ENCODE data around the gene CEP162. TPM values are rescaled to one million over a fixed set of nuclear protein-coding genes. Genes with fewer than 3 reads are reported as not detected.

Gene CEP162
- total and polyA plus RNA-seq, 2 donors (not counting 1 experiment from before 2014, with no cell fraction given): 1.8 to 13.4 TPM

DNA sequence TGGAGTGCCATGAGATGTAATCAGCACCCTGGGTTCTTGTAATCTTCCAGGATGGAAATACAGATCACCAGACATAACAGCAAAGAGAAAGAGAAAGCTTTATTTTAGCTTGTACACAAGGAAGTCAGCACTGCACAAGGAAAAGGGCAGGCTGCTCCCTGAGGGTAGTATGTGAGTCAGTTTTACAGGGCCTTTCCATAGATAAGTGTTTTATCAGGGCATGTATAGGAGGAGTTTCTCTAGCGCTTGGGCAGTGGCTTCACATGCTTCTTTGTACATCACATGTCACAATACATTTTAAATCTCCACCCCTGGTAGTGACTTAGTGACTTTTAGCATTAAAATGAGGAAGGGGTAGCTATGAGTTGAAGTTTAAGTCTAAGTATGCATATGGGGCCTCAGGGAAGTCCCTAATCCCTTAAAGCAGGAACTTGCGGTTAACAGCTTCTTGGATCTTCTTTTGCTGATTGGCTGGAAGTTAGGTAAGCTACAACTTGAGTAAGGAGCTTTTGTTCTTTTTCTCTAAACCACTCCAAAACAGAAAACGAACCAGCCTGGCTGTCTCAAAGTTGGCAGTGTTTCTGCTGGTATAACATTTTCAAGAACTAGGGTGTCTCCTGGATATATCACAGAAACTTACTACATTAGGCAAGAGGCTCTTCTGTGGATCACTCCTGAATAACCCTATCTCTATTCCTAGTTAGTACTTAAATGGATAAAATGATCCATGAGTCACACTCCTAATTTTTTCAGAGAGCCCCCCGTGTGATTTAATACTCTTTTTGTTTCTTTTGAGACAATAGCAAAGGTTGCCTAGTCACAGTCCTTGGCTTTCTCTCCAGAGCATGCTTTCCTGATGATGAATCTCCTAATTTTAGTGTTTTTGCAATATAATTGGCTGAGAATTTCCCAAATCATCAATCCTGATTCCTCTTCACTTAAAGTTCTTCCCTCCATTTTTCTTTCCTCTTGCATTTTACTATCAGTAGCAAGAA is 133.7 kb downstream of the CEP162 start:
- Histone ChIP-seq H4K20me1 (ENCODE audit: control insufficient read depth, insufficient read depth, low read length, poor library complexity, severe bottlenecking) (no peaks in the 10 kb centered on the region), H3K27me3 (replicated peaks in 1 of 4; ENCODE audit: control extremely low read depth in 1 of 4, control insufficient read depth in 3 of 4, insufficient read depth in 4 of 4, low read length in 3 of 4) (no peaks in the 10 kb centered on the region), H3K4me3 (ENCODE audit: control extremely low read depth in 1 of 5, extremely low read depth in 1 of 5, insufficient read depth in 1 of 5, low read depth in 2 of 5, low read length in 4 of 5) (no peak overlapping the region), H3K79me2 (ENCODE audit: control insufficient read depth, insufficient read depth, low read length) (no peaks in the 10 kb centered on the region), H3K4me1 (ENCODE audit: control insufficient read depth in 2 of 2, insufficient read depth in 2 of 2, low read length in 2 of 2) (no peaks in the 10 kb centered on the region), H2AFZ (ENCODE audit: insufficient read depth, low read depth, low read length, poor library complexity, severe bottlenecking) (no peak overlapping the region), H3K36me3 (replicated peaks in 1 of 2; ENCODE audit: control extremely low read depth in 1 of 2, control insufficient read depth in 1 of 2, extremely low read depth in 1 of 2, insufficient read depth in 2 of 2, low read length in 1 of 2) (no peaks in the 10 kb centered on the region), H3K9ac (ENCODE audit: low read length) (no peak overlapping the region), H3K4me2 (replicated peaks; ENCODE audit: low read depth, low read length, poor library complexity, severe bottlenecking) (no peak overlapping the region), H3K27ac (ENCODE audit: low read length in 2 of 2) (no peak overlapping the region), H3K9me3 (ENCODE audit: control extremely low read depth in 1 of 3, control insufficient read depth in 2 of 3, insufficient read depth in 1 of 3, low read length in 2 of 3) (no peaks in the 10 kb centered on the region)
- intact Hi-C loops (cut with micrococcal nuclease): no loop called here
- H3K4me1 Mint-ChIP-seq: peaks cover 3% of the 10 kb centered on the region
- TF ChIP-seq EZH2 (IDR thresholded peaks at IDR 0.05; ENCODE audit: borderline replicate concordance, insufficient read depth, low read depth, low read length, poor library complexity, severe bottlenecking): no peak
- TF ChIP-seq, protein P1, sequence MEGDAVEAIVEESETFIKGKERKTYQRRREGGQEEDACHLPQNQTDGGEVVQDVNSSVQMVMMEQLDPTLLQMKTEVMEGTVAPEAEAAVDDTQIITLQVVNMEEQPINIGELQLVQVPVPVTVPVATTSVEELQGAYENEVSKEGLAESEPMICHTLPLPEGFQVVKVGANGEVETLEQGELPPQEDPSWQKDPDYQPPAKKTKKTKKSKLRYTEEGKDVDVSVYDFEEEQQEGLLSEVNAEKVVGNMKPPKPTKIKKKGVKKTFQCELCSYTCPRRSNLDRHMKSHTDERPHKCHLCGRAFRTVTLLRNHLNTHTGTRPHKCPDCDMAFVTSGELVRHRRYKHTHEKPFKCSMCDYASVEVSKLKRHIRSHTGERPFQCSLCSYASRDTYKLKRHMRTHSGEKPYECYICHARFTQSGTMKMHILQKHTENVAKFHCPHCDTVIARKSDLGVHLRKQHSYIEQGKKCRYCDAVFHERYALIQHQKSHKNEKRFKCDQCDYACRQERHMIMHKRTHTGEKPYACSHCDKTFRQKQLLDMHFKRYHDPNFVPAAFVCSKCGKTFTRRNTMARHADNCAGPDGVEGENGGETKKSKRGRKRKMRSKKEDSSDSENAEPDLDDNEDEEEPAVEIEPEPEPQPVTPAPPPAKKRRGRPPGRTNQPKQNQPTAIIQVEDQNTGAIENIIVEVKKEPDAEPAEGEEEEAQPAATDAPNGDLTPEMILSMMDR (IDR thresholded peaks at IDR 0.05): no peak
- no peak overlapping the region for H3K4me3 Mint-ChIP-seq
- WGBS (ENCODE audit: insufficient coverage): no CpG with 5 or more reads among the region's 4 CpGs
- peaks cover 10% of the 10 kb centered on the region for H3K27me3 Mint-ChIP-seq
- ChIA-PET POLR2A (no interaction called here), CTCF (no interaction called here)
- no peak overlapping the region for H3K27ac Mint-ChIP-seq
- peak; percentile 3 for DNase-seq
- H3K9me3 Mint-ChIP-seq (ENCODE audit: insufficient read depth): no peaks in the 10 kb centered on the region
- ATAC-seq (ENCODE audit: low read depth): no peak

DNA sequence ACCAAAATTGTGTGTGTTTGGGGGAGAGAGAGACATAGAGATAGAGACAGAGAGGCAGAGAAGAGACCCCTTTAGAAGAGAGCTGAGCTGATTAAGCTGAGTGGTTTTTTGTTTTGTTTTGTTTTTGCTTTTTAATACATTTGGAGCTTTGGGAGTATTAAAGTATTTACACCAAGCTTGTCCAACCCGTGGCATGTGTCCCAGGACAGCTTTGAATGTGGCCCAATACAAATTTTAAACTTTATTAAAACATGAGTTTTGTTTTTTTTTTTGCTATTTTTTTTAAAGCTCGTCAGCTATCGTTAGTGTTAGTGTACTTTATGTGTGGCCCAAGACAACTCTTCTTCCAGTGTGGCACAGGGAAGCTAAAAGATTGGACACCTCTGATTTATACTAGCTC is 137.9 kb downstream of the CEP162 start:
- H3K9me3 Mint-ChIP-seq (ENCODE audit: insufficient read depth): no peaks in the 10 kb centered on the region
- H3K9ac ChIP-seq (ENCODE audit: low read length): no peak overlapping the region
- H3K27me3 Mint-ChIP-seq: peaks cover 7% of the 10 kb centered on the region
- no peak overlapping the region for H3K4me3 ChIP-seq (ENCODE audit: control extremely low read depth in 1 of 5, extremely low read depth in 1 of 5, insufficient read depth in 1 of 5, low read depth in 2 of 5, low read length in 4 of 5)
- CTCF ChIA-PET: no interaction called here
- no peaks in the 10 kb centered on the region for H3K9me3 ChIP-seq (ENCODE audit: control extremely low read depth in 1 of 3, control insufficient read depth in 2 of 3, insufficient read depth in 1 of 3, low read length in 2 of 3)
- WGBS (ENCODE audit: insufficient coverage): 100% methylated on average over 1 of the region's 3 CpGs
- H3K27ac ChIP-seq (ENCODE audit: low read length in 2 of 2): no peak overlapping the region
- no peak overlapping the region for H2AFZ ChIP-seq (ENCODE audit: insufficient read depth, low read depth, low read length, poor library complexity, severe bottlenecking)
- H4K20me1 ChIP-seq (ENCODE audit: control insufficient read depth, insufficient read depth, low read length, poor library complexity, severe bottlenecking): no peaks in the 10 kb centered on the region
- DNase-seq (no peak), ATAC-seq (ENCODE audit: low read depth) (no peak)
- TF ChIP-seq, protein P1 (IDR thresholded peaks at IDR 0.05): no peak
- TF ChIP-seq EZH2 (IDR thresholded peaks at IDR 0.05; ENCODE audit: borderline replicate concordance, insufficient read depth, low read depth, low read length, poor library complexity, severe bottlenecking): no peak
- H3K4me2 ChIP-seq (replicated peaks; ENCODE audit: low read depth, low read length, poor library complexity, severe bottlenecking): no peak overlapping the region
- no peaks in the 10 kb centered on the region for H3K4me1 ChIP-seq (ENCODE audit: control insufficient read depth in 2 of 2, insufficient read depth in 2 of 2, low read length in 2 of 2)
- peaks cover 3% of the 10 kb centered on the region for H3K4me1 Mint-ChIP-seq
- H3K36me3 ChIP-seq (replicated peaks in 1 of 2; ENCODE audit: control extremely low read depth in 1 of 2, control insufficient read depth in 1 of 2, extremely low read depth in 1 of 2, insufficient read depth in 2 of 2, low read length in 1 of 2): no peaks in the 10 kb centered on the region
- no peaks in the 10 kb centered on the region for H3K79me2 ChIP-seq (ENCODE audit: control insufficient read depth, insufficient read depth, low read length)
- H3K27ac Mint-ChIP-seq: no peak overlapping the region
- intact Hi-C loops (cut with micrococcal nuclease): no loop called here
- no peak overlapping the region for H3K4me3 Mint-ChIP-seq
- POLR2A ChIA-PET: no interaction called here
- H3K27me3 ChIP-seq (replicated peaks in 1 of 4; ENCODE audit: control extremely low read depth in 1 of 4, control insufficient read depth in 3 of 4, insufficient read depth in 4 of 4, low read length in 3 of 4): no peaks in the 10 kb centered on the region
